ENCODE data around the gene RASA3.

DNA sequence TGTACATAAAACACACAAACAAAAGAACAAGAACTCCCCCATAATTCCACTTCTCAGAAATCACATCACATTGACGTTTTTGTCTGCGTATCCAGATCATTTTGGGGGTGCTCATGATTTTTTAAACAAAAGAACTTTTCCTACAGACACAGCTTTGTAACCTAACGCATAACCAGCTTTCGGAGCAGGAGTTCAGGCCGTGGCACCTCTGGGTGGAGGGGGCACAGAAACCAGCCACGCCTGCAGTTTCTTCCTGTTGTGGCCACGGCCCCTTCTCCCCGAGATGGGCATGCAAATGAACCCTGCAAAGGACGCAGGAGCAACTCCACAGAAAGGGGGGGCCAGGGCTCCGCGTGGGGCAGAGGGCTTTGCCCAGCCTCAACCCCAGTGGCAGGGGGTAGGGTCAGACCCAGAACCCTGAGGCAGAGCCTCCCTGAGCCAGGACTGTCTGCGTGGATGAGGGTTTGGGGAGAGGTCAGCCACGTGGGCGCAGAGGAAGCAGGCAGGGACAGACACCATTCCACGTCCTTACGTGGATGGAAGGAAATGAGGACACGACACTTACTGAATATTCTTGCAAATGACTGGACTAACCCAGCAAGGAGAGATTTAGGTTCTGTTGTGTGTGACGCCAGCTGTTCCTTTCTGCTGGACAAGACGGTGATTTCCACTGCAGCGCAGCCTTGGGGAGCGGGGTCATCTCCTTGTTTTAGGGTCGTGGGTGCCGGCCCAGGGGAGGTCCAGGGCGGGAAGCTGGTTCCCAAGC, 64.4 kb downstream of the RASA3 start:
- TF ChIP-seq, protein P1, sequence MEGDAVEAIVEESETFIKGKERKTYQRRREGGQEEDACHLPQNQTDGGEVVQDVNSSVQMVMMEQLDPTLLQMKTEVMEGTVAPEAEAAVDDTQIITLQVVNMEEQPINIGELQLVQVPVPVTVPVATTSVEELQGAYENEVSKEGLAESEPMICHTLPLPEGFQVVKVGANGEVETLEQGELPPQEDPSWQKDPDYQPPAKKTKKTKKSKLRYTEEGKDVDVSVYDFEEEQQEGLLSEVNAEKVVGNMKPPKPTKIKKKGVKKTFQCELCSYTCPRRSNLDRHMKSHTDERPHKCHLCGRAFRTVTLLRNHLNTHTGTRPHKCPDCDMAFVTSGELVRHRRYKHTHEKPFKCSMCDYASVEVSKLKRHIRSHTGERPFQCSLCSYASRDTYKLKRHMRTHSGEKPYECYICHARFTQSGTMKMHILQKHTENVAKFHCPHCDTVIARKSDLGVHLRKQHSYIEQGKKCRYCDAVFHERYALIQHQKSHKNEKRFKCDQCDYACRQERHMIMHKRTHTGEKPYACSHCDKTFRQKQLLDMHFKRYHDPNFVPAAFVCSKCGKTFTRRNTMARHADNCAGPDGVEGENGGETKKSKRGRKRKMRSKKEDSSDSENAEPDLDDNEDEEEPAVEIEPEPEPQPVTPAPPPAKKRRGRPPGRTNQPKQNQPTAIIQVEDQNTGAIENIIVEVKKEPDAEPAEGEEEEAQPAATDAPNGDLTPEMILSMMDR (IDR thresholded peaks at IDR 0.05) = no peak
- TF ChIP-seq POLR2A (IDR thresholded peaks at IDR 0.05; ENCODE audit: low read depth) (no peak), EP300 (IDR thresholded peaks at IDR 0.05) (no peak), POLR2AphosphoS5 (IDR thresholded peaks at IDR 0.05) (no peak)

All from esophagus muscularis mucosa (tissue), 4 donors.